GM06990 (cell line): ENCODE data around the gene AKAP17A.

Experiments
- DNase-seq: peaks from one replicate; pipeline ENCODE4 v3.0.0-alpha.2; 2011; ENCODE audit not compliant: insufficient read length; ENCODE audit errors: extremely low read depth
- H3K27me3 ChIP-seq: replicated peaks from 2 replicates; pipeline ENCODE4 v1.6.0; 2011; ENCODE audit warnings: low read length; ENCODE audit not compliant: control insufficient read depth, insufficient read depth
- H3K36me3 ChIP-seq: 2 replicates; pipeline ENCODE4 v1.5.1; 2011; ENCODE audit warnings: low read length; ENCODE audit not compliant: control insufficient read depth, insufficient read depth
- H3K4me3 ChIP-seq: replicated peaks from 2 replicates; pipeline ENCODE4 v1.5.1; 2011; ENCODE audit warnings: low read depth, mild to moderate bottlenecking, control low read depth, low read length
- TF ChIP-seq, protein P1 (sequence below): IDR thresholded peaks from 2 replicates; pipeline ENCODE4 v1.5.1; 2011; ENCODE audit warnings: low read length, control low read depth, mild to moderate bottlenecking, inconsistent platforms; ENCODE audit not compliant: insufficient read depth, poor library complexity, severe bottlenecking

AKAP17A gene

GRCh38 chrX:1582686-1583437 is 8.5 kb upstream of the AKAP17A start:
- Histone ChIP-seq H3K36me3 (no peaks in the 10 kb centered on the region), H3K4me3 (no peak overlapping the region; the same call in 1 of the 2 replicates), H3K27me3 (no peaks in the 10 kb centered on the region)
- no peak for DNase-seq
- TF ChIP-seq, protein P1, sequence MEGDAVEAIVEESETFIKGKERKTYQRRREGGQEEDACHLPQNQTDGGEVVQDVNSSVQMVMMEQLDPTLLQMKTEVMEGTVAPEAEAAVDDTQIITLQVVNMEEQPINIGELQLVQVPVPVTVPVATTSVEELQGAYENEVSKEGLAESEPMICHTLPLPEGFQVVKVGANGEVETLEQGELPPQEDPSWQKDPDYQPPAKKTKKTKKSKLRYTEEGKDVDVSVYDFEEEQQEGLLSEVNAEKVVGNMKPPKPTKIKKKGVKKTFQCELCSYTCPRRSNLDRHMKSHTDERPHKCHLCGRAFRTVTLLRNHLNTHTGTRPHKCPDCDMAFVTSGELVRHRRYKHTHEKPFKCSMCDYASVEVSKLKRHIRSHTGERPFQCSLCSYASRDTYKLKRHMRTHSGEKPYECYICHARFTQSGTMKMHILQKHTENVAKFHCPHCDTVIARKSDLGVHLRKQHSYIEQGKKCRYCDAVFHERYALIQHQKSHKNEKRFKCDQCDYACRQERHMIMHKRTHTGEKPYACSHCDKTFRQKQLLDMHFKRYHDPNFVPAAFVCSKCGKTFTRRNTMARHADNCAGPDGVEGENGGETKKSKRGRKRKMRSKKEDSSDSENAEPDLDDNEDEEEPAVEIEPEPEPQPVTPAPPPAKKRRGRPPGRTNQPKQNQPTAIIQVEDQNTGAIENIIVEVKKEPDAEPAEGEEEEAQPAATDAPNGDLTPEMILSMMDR: peak; percentile 9

DNA sequence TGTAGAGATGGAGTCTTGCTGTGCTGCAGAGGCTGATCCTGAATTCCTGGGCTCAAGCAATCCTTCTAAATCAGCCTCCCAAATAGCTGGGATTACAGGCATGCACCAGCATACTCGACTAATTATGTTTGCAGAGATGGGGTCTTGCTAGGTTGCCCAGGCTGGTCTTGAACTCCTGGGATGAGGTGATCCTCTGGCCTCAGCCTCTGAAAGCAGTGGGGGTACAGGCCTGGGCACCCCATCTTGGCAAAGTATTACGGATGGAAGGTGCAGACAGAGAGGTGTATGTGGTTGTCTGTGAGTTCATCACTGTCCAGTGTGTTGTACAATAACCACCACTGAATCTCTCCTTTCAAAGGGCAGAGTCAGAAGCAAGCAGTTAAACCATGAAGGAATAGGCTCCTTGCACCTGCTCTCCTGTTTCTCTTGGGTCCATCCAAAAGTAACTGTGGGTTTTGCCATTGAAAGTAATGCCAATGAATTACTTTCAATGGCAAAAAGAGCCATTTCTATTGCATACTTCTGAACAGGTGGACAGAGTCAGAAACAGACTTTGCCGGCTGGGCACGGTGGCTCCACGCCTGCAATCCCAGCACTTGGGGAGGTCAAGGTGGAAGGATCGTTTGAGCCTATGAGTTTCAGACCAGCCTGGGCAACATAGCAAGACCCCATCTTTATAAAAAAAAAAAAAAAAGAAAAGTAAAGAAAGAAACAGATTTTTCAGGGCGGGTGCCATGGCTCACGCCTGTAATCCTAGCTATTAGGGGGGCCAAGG is 7.0 kb upstream of the AKAP17A start:
- no peaks in the 10 kb centered on the region for H3K27me3 ChIP-seq
- DNase-seq: no peak
- TF ChIP-seq, protein P1: no peak
- H3K36me3 ChIP-seq: no peaks in the 10 kb centered on the region
- H3K4me3 ChIP-seq: no peak overlapping the region

DNA sequence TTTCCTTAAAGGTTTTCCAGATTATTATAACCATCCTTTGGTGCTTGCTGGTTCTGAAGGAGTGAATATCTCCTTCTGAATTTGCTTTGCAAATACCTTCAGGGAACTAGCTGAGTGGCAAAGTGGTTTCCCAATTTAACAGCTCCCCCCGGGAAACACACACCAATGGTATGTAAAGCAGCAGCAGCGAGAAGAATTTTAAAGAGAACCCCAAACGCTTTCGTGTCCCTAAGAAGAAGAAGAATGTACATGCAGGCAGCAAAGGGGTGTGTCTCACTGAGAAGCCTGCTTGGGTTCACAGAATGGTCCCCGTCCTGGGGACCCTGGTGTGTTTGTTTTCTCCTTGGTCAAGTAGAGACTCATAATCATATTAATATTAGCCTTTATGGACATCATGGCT is 4.2 kb upstream of the AKAP17A start:
- H3K27me3 ChIP-seq: no peaks in the 10 kb centered on the region
- no peak overlapping the region; the same call in 1 of the 2 replicates for H3K4me3 ChIP-seq
- no peak for DNase-seq
- no peaks in the 10 kb centered on the region for H3K36me3 ChIP-seq
- TF ChIP-seq, protein P1: no peak

DNA sequence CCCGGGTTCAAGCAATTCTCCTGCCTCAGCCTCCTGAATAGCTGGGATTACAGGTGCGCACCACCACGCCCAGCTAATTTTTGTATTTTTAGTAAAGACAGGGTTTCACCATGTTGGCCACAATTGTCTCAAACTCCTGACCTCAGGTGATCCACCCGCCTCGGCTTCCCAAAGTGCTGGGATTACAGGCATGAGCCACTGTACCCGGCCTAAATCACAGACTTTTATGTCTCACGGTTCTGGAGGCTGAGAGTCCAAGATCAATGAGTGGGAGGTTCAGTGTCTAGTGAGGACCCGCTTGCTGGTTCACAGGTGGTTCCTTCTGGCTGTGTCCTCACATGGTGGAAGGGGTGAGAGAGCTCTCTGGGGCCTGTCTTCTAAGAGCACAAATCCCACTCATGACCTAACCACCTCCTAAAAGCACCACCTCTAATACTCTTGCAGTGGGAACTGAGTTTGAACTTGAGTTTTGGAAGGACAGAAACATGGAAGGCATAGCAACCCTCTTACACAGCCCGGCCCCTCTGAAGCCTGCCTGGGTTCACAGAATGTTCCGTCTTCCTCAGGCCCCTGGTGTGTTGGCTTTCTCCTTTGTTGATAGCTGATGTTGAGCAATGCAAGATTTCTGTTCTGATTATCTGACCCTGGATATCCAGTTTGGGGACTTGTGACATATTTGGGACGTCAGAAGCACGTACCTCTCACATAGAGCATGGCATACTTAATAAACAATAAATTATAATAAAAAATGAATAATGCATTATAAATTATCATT is 1.9 kb upstream of the AKAP17A start:
- peaks cover 10% of the 10 kb centered on the region for H3K36me3 ChIP-seq
- H3K4me3 ChIP-seq: no peak overlapping the region
- no peak for DNase-seq
- TF ChIP-seq, protein P1: no peak
- no peaks in the 10 kb centered on the region for H3K27me3 ChIP-seq

DNA sequence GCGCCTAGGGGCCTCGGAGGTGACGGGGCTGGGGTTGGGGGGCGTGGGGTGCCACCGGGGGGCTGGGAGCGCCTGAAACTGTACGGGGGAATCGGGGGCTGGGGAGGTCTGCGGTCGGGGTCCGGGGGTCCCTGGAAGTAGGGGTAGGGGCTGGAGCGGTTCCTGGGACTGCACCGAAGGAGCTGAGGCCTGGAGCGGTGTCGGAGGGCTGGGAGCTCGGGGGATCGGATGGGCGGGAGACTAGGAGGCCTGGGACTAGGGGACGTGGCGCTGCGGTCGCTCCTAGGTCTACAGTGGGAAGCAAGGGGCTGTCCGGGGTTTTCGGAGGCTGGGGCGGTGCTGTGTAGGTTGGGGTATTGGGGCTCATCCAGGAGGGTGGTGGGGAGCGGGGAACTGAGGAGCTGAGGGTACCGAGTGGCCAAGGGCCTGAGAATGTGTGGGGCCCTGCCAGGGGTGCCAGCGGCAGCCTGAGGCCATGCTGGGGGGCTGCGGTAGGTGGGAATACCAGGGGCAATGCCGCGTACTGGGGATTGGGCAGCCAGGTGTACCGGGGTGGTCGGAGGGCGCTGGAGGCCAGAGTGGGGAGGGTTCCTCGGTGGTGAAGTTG is 562 bp downstream of the AKAP17A start:
- no peaks in the 10 kb centered on the region for H3K27me3 ChIP-seq
- TF ChIP-seq, protein P1: no peak
- DNase-seq: no peak
- H3K4me3 ChIP-seq: peak overlapping the region; percentile 96
- H3K36me3 ChIP-seq: peaks cover 28% of the 10 kb centered on the region
